ENCODE data around the gene GRID2.
"Not testable (repeated sequence)": the region's sequence is repeated elsewhere in the genome, so short reads cannot be mapped to it uniquely, and the experiment has no call there.

Gene GRID2

DNA sequence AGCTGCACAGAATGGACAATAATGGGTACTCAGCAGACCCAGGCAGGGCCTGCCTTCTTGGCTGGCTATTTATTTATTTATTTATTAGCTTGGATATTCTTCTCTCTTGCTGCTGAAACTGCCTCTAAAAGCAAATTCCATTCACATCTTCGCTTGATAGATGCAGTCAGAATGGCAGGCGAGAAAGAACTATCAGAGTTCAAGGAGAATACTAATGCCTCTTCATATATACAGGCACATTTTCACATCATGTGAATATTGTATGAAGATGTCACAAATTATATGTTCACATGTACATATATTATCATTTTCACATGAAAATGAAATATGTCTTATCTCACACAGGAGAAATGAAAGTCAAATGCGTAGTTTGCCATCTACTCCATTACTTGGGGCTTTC, 1045.1 kb downstream of the GRID2 start:
- no peak for DNase-seq

GRCh38 chr4:93351846-93352245, 1048.1 kb downstream of the GRID2 start:
- no peak for DNase-seq

DNA sequence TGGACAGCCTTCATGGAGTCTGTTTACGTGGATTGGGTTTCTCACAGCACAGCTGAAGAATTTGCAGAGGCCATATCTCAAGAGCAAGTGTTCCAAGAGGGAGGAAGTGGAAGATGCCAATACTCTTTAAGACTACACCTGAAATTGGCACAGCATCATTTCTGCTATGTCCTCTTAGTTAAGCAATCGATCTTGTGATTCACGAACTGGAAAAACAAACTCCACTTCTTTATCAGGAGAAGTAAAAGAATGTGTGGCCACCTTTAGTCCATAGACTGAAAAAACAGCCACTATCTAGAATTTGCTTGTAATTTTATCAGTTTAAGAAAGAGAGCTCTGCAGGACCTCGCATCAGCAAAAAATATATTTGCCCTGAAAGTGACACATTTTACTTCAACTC, 1051.6 kb downstream of the GRID2 start:
- no peak for DNase-seq

DNA sequence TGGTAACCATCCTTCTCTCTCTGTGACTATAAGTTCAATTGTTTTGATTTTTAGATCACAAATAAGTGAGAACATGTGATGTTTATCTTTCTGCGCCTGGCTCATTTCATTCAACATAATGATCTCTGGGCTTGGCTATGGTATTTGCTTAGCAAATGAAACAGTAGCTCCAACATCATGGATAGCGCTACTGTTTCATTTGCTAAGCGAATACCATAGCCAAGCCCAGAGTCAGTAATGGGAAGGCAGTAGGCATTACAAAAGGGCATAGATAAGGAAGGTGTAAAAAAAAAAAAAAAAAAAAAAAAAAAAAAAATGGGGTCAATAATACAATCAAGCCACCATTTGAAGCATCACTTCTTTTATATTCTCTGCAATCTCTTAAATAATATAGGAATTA, 1055.8 kb downstream of the GRID2 start:
- no peak for DNase-seq

GRCh38 chr4:93366169-93366755, 1062.5 kb downstream of the GRID2 start:
- DNase-seq: not testable (repeated sequence)

DNA sequence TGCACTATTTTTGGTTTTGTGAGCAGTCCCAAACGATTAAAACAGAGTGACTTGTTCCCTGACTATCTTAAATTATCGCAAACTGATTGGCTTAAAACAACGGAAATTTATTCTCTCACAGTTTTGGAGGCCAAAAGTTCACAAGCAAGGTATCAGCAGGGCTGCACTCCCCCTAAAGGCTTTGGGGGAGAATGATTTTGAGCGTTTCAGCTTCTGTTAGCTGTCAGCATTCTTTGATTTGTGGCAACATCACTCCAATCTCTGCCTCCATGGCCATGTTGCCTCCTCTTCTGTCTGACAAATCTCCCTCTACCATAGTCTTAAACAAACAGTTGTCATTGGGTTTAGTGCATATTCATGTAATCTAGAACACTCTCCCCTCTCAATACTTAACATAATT, 1065.2 kb downstream of the GRID2 start:
- no peak for DNase-seq

GRCh38 chr4:93370256-93370655, 1066.5 kb downstream of the GRID2 start:
- DNase-seq: no peak

- DNase-seq: no peak
Observed at GRCh38 chr4:93373893-93374860, 1070.4 kb downstream of the GRID2 start.

DNA sequence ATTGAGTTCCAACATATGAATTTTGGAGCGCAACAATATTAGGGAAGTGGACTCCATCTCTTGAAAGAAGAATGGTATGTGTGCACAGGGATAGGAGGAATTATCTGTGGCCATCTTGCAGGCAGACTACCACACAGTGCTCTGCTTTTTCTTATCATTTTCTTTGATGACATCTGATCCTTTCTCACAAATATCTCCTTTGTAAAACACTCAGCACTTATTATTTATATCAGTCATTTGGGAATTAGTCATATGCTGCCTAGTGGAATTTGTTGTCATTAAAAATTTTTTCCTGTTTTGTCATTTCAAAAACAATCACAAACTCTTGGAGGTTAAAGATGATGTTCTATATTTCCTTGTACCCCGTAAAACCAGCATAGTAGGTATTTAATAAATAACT, 1080.5 kb downstream of the GRID2 start:
- DNase-seq: no peak

GRCh38 chr4:93384887-93385286, 1081.1 kb downstream of the GRID2 start:
- no peak for DNase-seq

DNA sequence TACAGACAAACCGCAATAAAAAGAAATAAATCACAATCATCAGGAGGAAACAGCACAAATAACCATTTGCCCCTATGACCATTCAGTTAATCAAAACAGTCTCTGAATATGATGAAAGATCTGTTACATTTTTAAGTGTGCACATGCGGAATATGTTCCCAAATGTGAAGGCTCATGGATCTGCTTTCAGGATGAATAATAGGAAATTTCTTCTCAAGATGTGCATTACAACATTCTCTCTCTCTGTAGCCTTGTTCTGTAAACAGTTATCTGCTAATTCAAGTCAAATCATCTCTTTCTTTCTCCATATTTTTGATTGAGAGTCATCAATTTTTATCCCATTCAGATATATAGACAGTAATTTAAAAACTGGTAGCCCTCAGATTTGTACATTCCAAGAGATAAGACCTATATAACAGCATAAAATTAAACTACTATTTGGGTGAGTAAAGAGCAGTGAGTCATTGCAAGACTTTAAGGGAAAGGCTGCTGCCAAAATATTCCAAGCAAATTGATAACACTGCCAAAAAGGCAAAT, 1090.8 kb downstream of the GRID2 start:
- no peak for DNase-seq

GRCh38 chr4:93396272-93396671, 1092.5 kb downstream of the GRID2 start:
- DNase-seq: no peak

GRCh38 chr4:93403571-93403970, 1099.8 kb downstream of the GRID2 start:
- DNase-seq: no peak

- DNase-seq: no peak
Observed at GRCh38 chr4:93407493-93408275, 1103.9 kb downstream of the GRID2 start.

GRCh38 chr4:93409035-93409434, 1105.3 kb downstream of the GRID2 start:
- DNase-seq: no peak

DNA sequence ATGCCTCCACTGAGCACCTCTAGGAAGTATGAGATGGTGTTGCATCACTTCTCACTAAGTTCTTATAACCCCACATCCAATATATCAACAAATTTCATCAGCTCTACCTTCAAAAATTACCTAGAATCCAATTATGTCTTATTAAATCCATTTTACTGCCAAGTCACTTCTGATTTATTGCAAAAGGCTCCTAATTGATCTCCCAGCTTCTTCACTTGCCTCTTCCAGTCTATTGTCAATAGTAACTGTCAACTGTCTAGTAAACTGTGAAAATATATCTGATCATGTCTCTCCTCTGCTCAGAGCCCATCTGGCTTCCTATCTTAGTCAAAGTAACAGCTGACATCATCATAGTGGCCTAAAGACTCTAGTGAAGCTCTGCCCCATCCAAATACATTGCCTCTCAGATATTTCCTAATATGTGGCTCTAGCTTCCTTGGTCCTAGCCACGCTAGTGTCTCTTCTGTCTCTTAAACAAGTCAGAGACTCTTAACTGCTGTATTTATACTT, 1110.3 kb downstream of the GRID2 start:
- DNase-seq: no peak

- DNase-seq: no peak
Observed at GRCh38 chr4:93416344-93417128, 1112.8 kb downstream of the GRID2 start.

- DNase-seq: no peak
Observed at GRCh38 chr4:93431371-93431770, 1127.6 kb downstream of the GRID2 start.

DNA sequence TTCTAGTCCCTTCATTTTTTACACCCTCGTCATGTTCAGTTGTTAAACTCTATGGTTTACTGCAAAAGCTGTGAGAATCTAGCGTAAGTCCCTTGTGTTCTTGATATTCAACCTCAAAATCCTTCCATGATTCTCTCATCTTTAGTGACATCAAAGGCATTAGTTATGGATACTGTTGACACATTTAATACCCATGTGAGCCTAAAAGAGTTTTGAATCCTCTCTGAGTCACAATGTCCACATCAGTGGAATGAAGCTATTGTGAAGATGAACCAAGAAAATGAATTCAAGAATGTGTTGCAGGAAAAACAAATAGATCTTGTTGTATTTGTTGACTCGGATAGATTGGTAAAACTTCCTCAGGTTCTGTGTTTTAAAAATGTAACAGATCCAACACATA, 1130.1 kb downstream of the GRID2 start:
- no peak for DNase-seq

DNA sequence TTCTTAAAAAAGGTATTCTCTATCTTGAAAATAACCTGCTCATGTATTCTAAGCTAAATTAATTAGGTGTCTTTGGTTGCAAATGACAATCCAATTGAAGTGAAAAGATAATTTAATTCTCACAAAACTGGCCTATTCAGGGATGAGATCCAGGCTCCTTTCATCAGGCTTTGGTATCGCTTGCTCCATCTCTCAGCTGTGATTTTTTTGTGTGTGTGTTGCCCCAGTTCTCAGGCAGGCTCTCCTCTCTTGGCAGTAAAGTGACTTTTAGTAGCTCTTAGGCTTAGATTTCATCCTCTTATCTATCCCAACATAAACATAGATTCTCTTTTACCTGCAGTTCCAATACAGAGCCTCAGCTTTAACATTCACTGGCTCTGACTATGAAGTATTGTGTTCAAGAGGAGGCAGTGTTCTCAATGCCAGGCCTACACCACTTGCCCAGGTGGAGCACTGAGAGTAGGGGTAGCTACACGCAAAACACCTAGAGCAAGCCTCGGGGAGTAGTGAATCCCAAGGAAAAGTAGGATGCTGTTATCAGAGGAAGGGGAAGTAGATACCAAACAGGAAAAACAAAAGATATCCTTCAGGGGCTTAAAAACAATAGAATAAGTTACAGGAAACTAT, 1132.3 kb downstream of the GRID2 start:
- DNase-seq: no peak

DNA sequence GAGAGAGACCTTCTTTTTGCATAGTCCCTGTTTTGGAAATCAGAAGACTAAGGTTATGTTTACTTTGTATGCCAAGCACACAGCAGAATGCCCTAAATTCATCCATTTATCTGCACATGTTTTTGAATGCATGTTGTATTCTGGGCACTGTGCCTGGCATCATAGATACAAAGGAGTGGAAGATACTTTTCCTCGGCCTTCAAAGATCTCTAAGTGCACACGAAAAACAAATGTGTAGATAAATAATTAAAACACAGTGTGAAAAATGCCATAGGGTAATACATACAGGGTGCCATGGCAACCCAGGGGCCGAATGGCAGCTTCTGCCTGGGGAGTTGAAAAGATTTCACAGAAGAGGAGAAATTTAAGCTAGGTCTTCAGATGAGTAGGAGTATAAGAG, 1134.2 kb downstream of the GRID2 start:
- DNase-seq: no peak

DNA sequence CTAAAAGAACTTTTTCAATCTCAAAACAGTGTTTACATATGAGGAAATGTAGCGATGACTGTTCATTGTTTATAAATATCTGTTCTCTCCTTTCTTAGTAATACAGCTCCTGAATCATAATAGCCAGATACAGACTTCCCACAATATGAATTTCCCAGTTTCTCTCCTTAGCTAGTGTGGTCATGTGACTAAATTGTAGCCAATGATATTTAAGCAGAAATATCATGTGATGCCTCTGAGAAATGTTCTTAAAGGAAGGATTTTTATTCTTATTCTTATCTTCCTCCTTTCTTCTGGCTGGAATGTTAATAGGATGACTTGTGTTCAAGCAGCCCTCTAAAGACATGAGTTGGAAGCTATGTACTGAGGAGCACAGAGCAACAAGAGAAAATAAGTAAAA, 1141.1 kb downstream of the GRID2 start:
- no peak for DNase-seq

All from stimulated activated CD4-positive, alpha-beta T cell treated with anti-CD3 and anti-CD28 coated beads, Interleukin-2, amount 100 ng/mL, for 48 hours (primary cell).